ENCODE measurements around the gene SORL1-AS1.

Gene SORL1-AS1

GRCh38 chr11:121451986-121452608 is 670 bp downstream of the SORL1-AS1 start, which contains the start of gene SORL1:
TSS of gene SORL1 (plus strand) at chr11:121452314. CDS start at chr11:121452332, 18 bp downstream.
- H3K4me3 ChIP-seq (ENCODE audit: low read length), result peak within 1 kb of the TSS; percentile 67
- TF ChIP-seq CTCF (IDR thresholded peaks at IDR 0.05; ENCODE audit: insufficient read depth, low read depth, low read length, missing control alignments), result peak; percentile 56
- peak; percentile 74 for DNase-seq (ENCODE audit: low read depth)

GRCh38 chr11:121451178-121451985 is 1.4 kb downstream of the SORL1-AS1 start:
- peak overlapping the region; percentile 67 for H3K4me3 ChIP-seq (ENCODE audit: low read length)
- no peak for TF ChIP-seq CTCF (IDR thresholded peaks at IDR 0.05; ENCODE audit: insufficient read depth, low read depth, low read length, missing control alignments)

GRCh38 chr11:121450401-121450800 is 2.4 kb downstream of the SORL1-AS1 start:
- no peak for TF ChIP-seq CTCF (IDR thresholded peaks at IDR 0.05; ENCODE audit: insufficient read depth, low read depth, low read length, missing control alignments)
- H3K4me3 ChIP-seq (ENCODE audit: low read length), result no peak overlapping the region
- no peak for DNase-seq (ENCODE audit: low read depth)

More at GRCh38 chr11:121451178-121451985, 1.4 kb downstream of the SORL1-AS1 start:
- no peak for DNase-seq (ENCODE audit: low read depth)

- H3K4me3 ChIP-seq (ENCODE audit: low read length), result no peak overlapping the region
- DNase-seq (ENCODE audit: low read depth), result no peak
Measured at GRCh38 chr11:121449626-121450025, 3.1 kb downstream of the SORL1-AS1 start.

GRCh38 chr11:121449123-121449522 is 3.6 kb downstream of the SORL1-AS1 start:
- DNase-seq (ENCODE audit: low read depth), result no peak
- no peak for TF ChIP-seq CTCF (IDR thresholded peaks at IDR 0.05; ENCODE audit: insufficient read depth, low read depth, low read length, missing control alignments)
- H3K4me3 ChIP-seq (ENCODE audit: low read length), result no peak overlapping the region

More at GRCh38 chr11:121449626-121450025, 3.1 kb downstream of the SORL1-AS1 start:
- TF ChIP-seq CTCF (IDR thresholded peaks at IDR 0.05; ENCODE audit: insufficient read depth, low read depth, low read length, missing control alignments), result no peak

- no peak for TF ChIP-seq CTCF (IDR thresholded peaks at IDR 0.05; ENCODE audit: insufficient read depth, low read depth, low read length, missing control alignments)
- no peak overlapping the region for H3K4me3 ChIP-seq (ENCODE audit: low read length)
- DNase-seq (ENCODE audit: low read depth), result no peak
Measured at GRCh38 chr11:121448431-121448941, 4.3 kb downstream of the SORL1-AS1 start.

All from epithelial cell of esophagus (primary cell).